Measurements from ENCODE around the gene HNRNPLL. TPM values are rescaled to one million over a fixed set of nuclear protein-coding genes. Genes with fewer than 3 reads are reported as not detected.

Gene HNRNPLL
- total RNA-seq, 1 donor from 2014 or later = 55.9 TPM

- Histone ChIP-seq H3K79me2 (ENCODE audit: insufficient read depth, low read length) (no peaks in the 10 kb centered on the region), H3K4me3 (ENCODE audit: insufficient read depth, low read depth, low read length) (no peak overlapping the region), H3K36me3 (ENCODE audit: insufficient read depth, low read length) (no peaks in the 10 kb centered on the region), H3K27me3 (ENCODE audit: insufficient read depth, low read length) (no peaks in the 10 kb centered on the region), H3K27ac (ENCODE audit: low read depth, low read length) (no peak overlapping the region), H3K4me2 (ENCODE audit: low read length) (no peak overlapping the region), H2AFZ (ENCODE audit: low read depth, low read length) (no peak overlapping the region), H3K4me1 (ENCODE audit: insufficient read depth, low read length) (no peaks in the 10 kb centered on the region), H3K9ac (ENCODE audit: low read length) (no peak overlapping the region), H3K9me3 (ENCODE audit: insufficient read depth, low read depth, low read length) (no peaks in the 10 kb centered on the region), H4K20me1 (ENCODE audit: insufficient read depth, low read length) (no peaks in the 10 kb centered on the region)
- Mint-ChIP-seq H3K4me3 (ENCODE audit: unreplicated experiment) (no peak overlapping the region), H3K36me3 (ENCODE audit: low read depth, unreplicated experiment) (no peaks in the 10 kb centered on the region), H3K27ac (ENCODE audit: unreplicated experiment) (no peak overlapping the region), H3K4me1 (ENCODE audit: low read depth, unreplicated experiment) (peaks cover 2% of the 10 kb centered on the region), H3K9me3 (ENCODE audit: unreplicated experiment) (peaks cover 2% of the 10 kb centered on the region), H3K27me3 (ENCODE audit: low read depth, unreplicated experiment) (peaks cover 2% of the 10 kb centered on the region)
- DNase-seq (ENCODE audit: low read depth) (no peak), FAIRE-seq (no peak)
- TF ChIP-seq EZH2 (IDR thresholded peaks at IDR 0.05; ENCODE audit: insufficient read depth, low read length) (no peak), CTCF (IDR thresholded peaks at IDR 0.05; ENCODE audit: insufficient read depth, low read depth, low read length) (no peak)
These were observed 32.4 kb upstream of the HNRNPLL start for GRCh38 chr2:38635139-38635538.

GRCh38 chr2:38634684-38635083, 32.0 kb upstream of the HNRNPLL start:
- Histone ChIP-seq H3K36me3 (ENCODE audit: insufficient read depth, low read length) (no peaks in the 10 kb centered on the region), H2AFZ (ENCODE audit: low read depth, low read length) (no peak overlapping the region), H3K9me3 (ENCODE audit: insufficient read depth, low read depth, low read length) (no peaks in the 10 kb centered on the region), H3K27me3 (ENCODE audit: insufficient read depth, low read length) (no peaks in the 10 kb centered on the region), H3K4me2 (ENCODE audit: low read length) (no peak overlapping the region), H3K27ac (ENCODE audit: low read depth, low read length) (no peak overlapping the region), H3K79me2 (ENCODE audit: insufficient read depth, low read length) (no peaks in the 10 kb centered on the region), H3K9ac (ENCODE audit: low read length) (no peak overlapping the region), H3K4me1 (ENCODE audit: insufficient read depth, low read length) (no peaks in the 10 kb centered on the region), H3K4me3 (ENCODE audit: insufficient read depth, low read depth, low read length) (no peak overlapping the region), H4K20me1 (ENCODE audit: insufficient read depth, low read length) (no peaks in the 10 kb centered on the region)
- H3K36me3 Mint-ChIP-seq (ENCODE audit: low read depth, unreplicated experiment) = no peaks in the 10 kb centered on the region
- no peak overlapping the region for H3K27ac Mint-ChIP-seq (ENCODE audit: unreplicated experiment)
- H3K9me3 Mint-ChIP-seq (ENCODE audit: unreplicated experiment) = peaks cover 2% of the 10 kb centered on the region
- H3K4me1 Mint-ChIP-seq (ENCODE audit: low read depth, unreplicated experiment) = peaks cover 2% of the 10 kb centered on the region
- H3K4me3 Mint-ChIP-seq (ENCODE audit: unreplicated experiment) = no peak overlapping the region
- H3K27me3 Mint-ChIP-seq (ENCODE audit: low read depth, unreplicated experiment) = no peaks in the 10 kb centered on the region
- no peak for DNase-seq (ENCODE audit: low read depth)
- TF ChIP-seq CTCF (IDR thresholded peaks at IDR 0.05; ENCODE audit: insufficient read depth, low read depth, low read length) = no peak
- no peak for FAIRE-seq

GRCh38 chr2:38633895-38634294, 31.2 kb upstream of the HNRNPLL start:
- peaks cover 2% of the 10 kb centered on the region for H3K4me1 Mint-ChIP-seq (ENCODE audit: low read depth, unreplicated experiment)
- Histone ChIP-seq H4K20me1 (ENCODE audit: insufficient read depth, low read length) (no peaks in the 10 kb centered on the region), H3K4me3 (ENCODE audit: insufficient read depth, low read depth, low read length) (no peak overlapping the region), H3K36me3 (ENCODE audit: insufficient read depth, low read length) (no peaks in the 10 kb centered on the region), H3K9me3 (ENCODE audit: insufficient read depth, low read depth, low read length) (no peaks in the 10 kb centered on the region), H3K4me1 (ENCODE audit: insufficient read depth, low read length) (no peaks in the 10 kb centered on the region), H3K27me3 (ENCODE audit: insufficient read depth, low read length) (no peaks in the 10 kb centered on the region), H2AFZ (ENCODE audit: low read depth, low read length) (no peak overlapping the region), H3K4me2 (ENCODE audit: low read length) (no peak overlapping the region), H3K27ac (ENCODE audit: low read depth, low read length) (no peak overlapping the region), H3K9ac (ENCODE audit: low read length) (no peak overlapping the region), H3K79me2 (ENCODE audit: insufficient read depth, low read length) (no peaks in the 10 kb centered on the region)
- H3K36me3 Mint-ChIP-seq (ENCODE audit: low read depth, unreplicated experiment) = no peaks in the 10 kb centered on the region
- no peaks in the 10 kb centered on the region for H3K27me3 Mint-ChIP-seq (ENCODE audit: low read depth, unreplicated experiment)
- no peak overlapping the region for H3K27ac Mint-ChIP-seq (ENCODE audit: unreplicated experiment)
- FAIRE-seq (no peak), DNase-seq (ENCODE audit: low read depth) (no peak)
- no peak overlapping the region for H3K4me3 Mint-ChIP-seq (ENCODE audit: unreplicated experiment)
- TF ChIP-seq EZH2 (IDR thresholded peaks at IDR 0.05; ENCODE audit: insufficient read depth, low read length) (no peak), CTCF (IDR thresholded peaks at IDR 0.05; ENCODE audit: insufficient read depth, low read depth, low read length) (no peak)
- H3K9me3 Mint-ChIP-seq (ENCODE audit: unreplicated experiment) = peaks cover 2% of the 10 kb centered on the region

All from astrocyte (in vitro differentiated cells and primary cell).